GM19463 (cell line): ENCODE data around the gene LRRC53.

Experiments used
- ATAC-seq: cut with Tn5 transposase; IDR thresholded peaks from one replicate; pipeline ENCODE4 v1.9.1; 2021; ENCODE audit warnings: mild to moderate bottlenecking, moderate library complexity; ENCODE audit not compliant: unreplicated experiment

Gene LRRC53

GRCh38 chr1:74498901-74499300 is 13.5 kb downstream of the LRRC53 start:
- ATAC-seq = no peak

DNA sequence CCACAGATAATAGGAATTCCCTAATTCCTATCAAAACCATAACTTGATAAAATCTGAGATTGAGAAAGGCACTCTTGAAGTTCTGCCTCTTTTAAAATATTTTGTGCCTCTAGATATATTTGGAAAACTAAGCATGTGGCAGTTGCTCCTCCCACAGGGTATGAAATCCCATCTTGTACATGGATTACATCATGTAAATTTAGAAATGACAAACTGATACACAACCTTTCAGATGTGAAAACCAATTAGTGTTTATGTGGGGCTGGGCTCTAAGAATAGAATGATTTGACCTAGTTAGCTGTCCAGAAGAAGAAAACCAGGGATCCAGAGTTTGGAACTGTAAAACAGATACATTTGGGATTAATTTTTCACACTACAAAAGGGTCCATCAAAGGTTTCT is 15.7 kb downstream of the LRRC53 start:
- ATAC-seq = no peak

GRCh38 chr1:74486036-74486435 is 26.4 kb downstream of the LRRC53 start:
- no peak for ATAC-seq

DNA sequence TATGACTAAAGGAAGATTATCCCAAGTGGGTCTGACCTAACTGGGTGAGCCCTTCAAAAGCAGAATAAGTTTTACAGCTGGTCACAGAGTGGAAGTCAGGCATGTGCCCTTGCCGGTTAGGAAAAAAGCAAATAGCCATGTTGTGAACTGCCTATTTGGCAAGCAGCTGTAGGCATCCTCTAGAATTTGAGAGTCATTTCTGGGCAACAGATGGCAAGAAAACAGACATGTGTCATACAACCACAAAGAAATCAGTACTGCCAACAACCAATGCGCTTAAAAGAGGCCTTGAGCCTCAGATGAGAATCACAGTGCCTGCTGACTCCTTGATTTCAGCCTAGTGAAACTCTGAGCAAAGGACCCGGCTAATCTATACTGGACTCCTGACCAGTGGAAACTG is 26.8 kb downstream of the LRRC53 start:
- no peak for ATAC-seq

- no peak for ATAC-seq
Observed at GRCh38 chr1:74481607-74482006, 30.8 kb downstream of the LRRC53 start.

GRCh38 chr1:74480068-74480467 is 32.3 kb downstream of the LRRC53 start:
- ATAC-seq = no peak

- ATAC-seq = no peak
Observed at GRCh38 chr1:74478979-74479378, 33.4 kb downstream of the LRRC53 start.

DNA sequence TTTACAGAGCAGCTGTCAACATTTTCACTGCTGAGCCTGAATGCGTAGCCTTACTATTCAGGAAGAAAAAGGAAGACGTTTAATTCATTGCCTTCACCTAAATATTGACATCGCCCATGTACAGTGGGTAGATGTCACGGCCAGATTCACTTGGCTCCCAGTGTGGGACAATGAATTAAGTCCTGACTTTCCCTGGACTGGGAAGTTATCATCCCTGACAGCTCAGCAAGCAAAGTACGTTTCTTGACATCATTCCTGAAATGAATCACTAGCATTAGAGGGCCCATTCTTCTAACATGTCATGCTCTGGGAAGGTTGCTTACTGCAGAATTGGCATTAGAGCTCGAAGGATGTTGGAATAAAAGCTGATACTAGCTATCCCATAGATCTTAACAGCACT is 37.8 kb downstream of the LRRC53 start:
- ATAC-seq = no peak

DNA sequence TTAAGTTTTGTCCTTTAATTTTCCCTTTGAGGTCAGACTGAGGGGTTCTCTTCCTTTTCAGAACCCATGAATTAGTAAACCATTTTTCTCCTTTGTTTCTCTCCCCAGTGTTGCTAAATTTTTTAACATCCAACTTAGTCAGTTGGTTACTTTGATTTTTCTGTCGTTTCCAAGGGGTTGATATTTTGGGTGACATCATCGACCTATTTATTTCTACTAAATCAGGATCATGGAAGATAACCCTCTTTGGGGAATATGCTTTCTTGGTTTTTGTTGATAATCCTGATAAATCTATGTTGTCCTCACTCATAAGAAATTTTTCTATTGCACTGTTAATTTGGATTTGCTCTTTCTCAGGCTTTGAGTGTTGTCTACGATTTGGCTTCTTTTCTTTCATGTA is 40.9 kb downstream of the LRRC53 start:
- ATAC-seq = no peak

GRCh38 chr1:74470936-74471335 is 41.5 kb downstream of the LRRC53 start:
- no peak for ATAC-seq

DNA sequence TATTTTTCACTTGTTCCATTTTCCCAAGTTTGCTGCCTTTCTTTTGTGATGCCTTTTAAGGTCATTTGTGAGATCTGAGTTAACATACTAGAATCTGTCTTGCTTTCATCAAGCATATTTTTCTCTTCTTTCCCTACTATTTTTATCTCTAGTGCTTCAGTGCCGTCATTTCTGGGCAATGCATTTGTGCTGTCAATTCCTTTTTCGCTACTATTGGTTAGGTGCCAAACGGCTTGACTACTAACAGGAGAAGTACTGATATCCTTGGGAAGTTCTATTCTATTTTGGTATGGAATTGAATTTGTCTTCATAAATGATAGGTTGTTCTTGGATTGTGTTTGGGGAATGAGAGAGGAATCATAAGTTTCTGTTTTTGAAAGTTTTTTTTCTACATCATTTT is 42.2 kb downstream of the LRRC53 start:
- ATAC-seq = no peak

- no peak for ATAC-seq
Observed at GRCh38 chr1:74468982-74469603, 43.3 kb downstream of the LRRC53 start.

- no peak for ATAC-seq
Observed at GRCh38 chr1:74467786-74468377, 44.5 kb downstream of the LRRC53 start.

DNA sequence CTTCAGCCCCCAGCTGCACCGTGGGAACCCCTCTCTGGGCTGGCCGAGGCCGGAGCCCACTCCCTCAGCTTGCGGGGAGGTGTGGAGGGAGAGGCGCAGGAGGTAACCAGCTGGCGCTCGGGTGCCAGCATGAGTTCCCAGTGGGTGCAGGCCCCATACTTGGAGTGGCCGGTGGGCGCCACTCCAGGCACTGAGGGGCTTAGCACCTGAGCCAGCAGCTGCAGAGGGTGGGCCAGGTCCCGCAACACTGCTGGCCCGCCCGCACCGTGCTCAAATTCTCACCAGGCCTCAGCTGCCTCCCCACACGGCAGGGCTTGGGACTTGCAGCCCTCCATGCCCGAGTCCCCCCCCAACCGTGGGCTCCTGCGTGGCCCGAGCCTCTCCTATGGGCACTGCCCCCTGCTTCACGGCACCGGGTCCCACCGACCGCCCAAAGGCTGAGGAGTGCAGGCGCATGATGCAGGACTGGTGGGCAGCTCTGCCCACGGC is 47.2 kb downstream of the LRRC53 start:
- no peak for ATAC-seq

DNA sequence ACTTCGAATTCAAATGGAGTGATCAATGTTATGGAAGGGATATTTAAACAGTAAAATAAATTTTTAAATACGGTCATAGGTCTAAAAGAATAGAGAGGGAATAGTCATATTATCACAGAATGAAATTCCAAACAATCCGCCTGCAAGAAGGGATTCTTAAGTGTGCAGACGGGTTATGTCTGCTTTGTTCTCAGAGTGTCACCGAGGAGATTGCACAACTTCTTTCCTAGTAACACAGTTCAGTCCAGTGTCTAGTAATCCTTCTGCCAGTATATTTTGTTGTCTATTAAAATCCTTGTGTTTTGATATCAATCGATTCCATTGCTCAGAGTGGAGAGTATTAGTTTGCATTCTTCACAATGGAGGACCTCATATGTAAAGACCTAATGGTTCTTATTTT is 48.4 kb downstream of the LRRC53 start:
- ATAC-seq = no peak

DNA sequence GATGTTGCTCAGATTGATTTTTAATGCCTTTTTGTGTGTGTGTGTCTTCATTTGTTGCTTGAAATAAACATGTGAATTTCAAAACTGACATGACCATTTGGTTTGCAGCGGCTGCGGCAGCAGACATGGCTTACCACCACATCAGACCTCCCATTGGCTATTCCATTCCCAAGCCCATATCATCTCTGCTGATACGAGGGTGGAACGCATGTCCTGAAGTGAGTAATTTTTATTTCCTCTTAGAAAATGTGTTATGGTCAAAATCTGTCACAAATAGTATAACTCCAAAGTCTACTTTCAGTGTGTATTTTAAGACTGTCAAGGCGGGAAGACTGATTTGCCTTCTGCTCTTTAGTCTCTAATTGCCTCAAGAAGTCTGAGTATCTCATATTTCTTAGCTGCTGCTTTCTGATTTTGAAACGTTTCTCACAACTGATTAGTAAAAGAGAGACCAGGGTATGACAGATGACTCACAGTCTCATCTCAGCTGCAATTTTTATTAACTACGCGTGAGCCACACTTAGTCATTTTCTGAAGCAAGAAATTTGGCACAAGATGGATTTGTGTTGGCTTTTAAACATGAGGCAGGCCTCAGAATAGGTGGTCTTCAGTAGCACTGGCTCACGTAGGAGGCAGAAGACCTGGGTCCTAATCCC is 49.0 kb downstream of the LRRC53 start:
- ATAC-seq = peak; percentile 85

DNA sequence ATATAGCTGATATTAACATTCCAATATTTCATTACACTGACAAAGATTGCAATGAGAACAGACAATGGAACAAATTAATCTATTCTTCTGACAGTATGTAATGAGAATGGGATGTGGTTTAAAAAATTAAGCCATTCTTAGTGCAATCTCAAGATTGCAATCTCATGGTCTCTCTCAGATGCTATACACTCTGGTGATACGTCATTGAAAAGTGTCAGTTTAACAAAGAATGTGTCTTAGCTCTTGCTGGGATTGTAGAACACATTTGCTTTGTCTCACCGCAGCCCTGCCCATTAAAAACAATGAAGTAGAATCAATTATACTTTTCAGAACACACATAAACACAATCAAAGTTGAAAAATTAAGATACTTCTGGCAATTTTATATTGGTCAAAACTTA is 55.2 kb downstream of the LRRC53 start:
- ATAC-seq = no peak

DNA sequence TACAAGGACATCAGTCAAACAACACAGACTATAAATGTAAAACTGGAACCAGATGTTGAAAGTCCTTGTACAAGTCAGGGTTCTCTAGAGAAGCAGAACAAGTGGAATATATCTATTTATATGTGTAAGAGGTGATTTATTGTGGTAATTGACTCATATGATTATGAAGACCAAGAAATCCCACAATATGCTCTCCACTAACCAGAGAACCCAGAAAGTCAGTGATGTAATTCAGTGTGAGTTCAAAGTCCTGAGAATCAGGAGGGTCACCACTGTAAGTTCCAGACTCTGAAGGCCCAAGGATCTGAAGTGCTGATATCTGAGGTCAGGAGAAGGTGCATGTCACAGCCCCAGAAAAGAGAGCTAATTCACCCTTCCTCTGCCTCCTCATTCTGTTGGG is 57.0 kb downstream of the LRRC53 start:
- ATAC-seq = no peak

DNA sequence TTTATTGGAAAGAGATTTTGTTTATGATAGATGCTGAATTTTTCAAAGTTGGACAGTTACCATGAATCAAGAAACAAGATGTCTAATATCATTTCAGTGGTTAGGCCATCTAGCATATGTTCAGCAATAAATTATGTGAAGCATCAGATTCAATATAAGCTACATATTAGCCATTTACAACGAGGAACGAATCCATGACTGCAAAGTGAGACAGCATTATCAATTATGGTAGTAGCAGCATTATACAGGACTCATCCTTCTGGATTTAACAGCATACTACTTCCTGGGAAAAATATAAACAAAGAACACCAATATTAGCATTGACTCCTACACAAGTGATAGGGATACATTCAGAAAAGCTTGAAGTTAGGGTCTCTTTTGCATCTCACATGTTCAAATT is 59.1 kb downstream of the LRRC53 start:
- ATAC-seq = no peak

GRCh38 chr1:74452035-74452434 is 60.4 kb downstream of the LRRC53 start:
- no peak for ATAC-seq

GRCh38 chr1:74437035-74437434 is 75.4 kb downstream of the LRRC53 start:
- no peak for ATAC-seq

- no peak for ATAC-seq
Observed at GRCh38 chr1:74436078-74436477, 76.3 kb downstream of the LRRC53 start.
